Endothelial cell of umbilical vein (primary cell): ENCODE measurements around the gene MYO18A. TPM values are rescaled to one million over a fixed set of nuclear protein-coding genes. Genes with fewer than 3 reads are reported as not detected.

Experiments
- BruUV-seq: library from RNA; stranded (reverse); fragments of 400-500 nt; replicated peaks from 2 replicates; lab custom pipeline; 2021; lab: Mats Ljungman, UMichigan
- CTCF ChIA-PET: fragments of 300-600, 350-600 bp; sonication (Branson Sonifier 250); formaldehyde crosslinking; loops from one replicate; lab custom pipeline; 2021; ENCODE audit warnings: antibody characterized with exemption, inconsistent platforms; lab: Charles Lee
- POLR2A ChIA-PET: fragments of 300-600, 350-600 bp; sonication (Branson Sonifier 250); formaldehyde crosslinking; loops from one replicate; lab custom pipeline; 2021; ENCODE audit warnings: antibody characterized with exemption, inconsistent platforms; lab: Charles Lee
- DNase-seq: peaks from one replicate; pipeline ENCODE4 v3.0.0-alpha.2; 2011; ENCODE audit warnings: low read depth, low spot score
- FAIRE-seq: peaks from 2 replicates; lab custom pipeline; 2011; peaks lifted over from hg19 to GRCh38; lab: Jason Lieb, UNC
- H2AFZ ChIP-seq: 2 replicates; pipeline ENCODE4 v1.6.0; 2012; ENCODE audit warnings: low read depth, low read length, control low read depth, inconsistent platforms
- H3K27ac ChIP-seq: 2 replicates; pipeline ENCODE4 v1.5.1; 2011; ENCODE audit warnings: low read depth, mild to moderate bottlenecking, control low read depth, low read length, moderate library complexity; ENCODE audit not compliant: insufficient read depth
- H3K27me3 ChIP-seq, 2 experiments: 2 replicates each; pipeline versions ENCODE4 v1.6.0 to v1.6.1; 2011; ENCODE audit warnings: low read length in 2 of 2, mixed read lengths in 1 of 2; ENCODE audit not compliant: control insufficient read depth in 2 of 2, insufficient read depth in 2 of 2
- H3K36me3 ChIP-seq, 2 experiments: 2 replicates in 1 of 2; 3 replicates in 1 of 2; pipeline ENCODE4 v1.5.1; 2011; ENCODE audit warnings: low read length in 2 of 2, mild to moderate bottlenecking in 1 of 2, moderate library complexity in 1 of 2; ENCODE audit not compliant: control insufficient read depth in 2 of 2, insufficient read depth in 2 of 2; ENCODE audit errors: extremely low read depth in 1 of 2
- H3K4me1 ChIP-seq: 3 replicates; pipeline ENCODE4 v1.5.1; 2011; ENCODE audit warnings: mild to moderate bottlenecking, low read length; ENCODE audit not compliant: control insufficient read depth, insufficient read depth; ENCODE audit errors: extremely low read depth
- H3K4me2 ChIP-seq: 2 replicates; pipeline ENCODE4 v1.6.1; 2011; ENCODE audit warnings: low read length, control low read depth, mixed read lengths; ENCODE audit not compliant: insufficient read depth
- H3K4me3 ChIP-seq, 3 experiments: fragments of 200-600 bp in 1 of 3; sonication (generic), shearing (Covaris generic) in 1 of 3; replicated peaks in 1 of 3; 2 replicates each; pipeline ENCODE4 v1.5.1; 2011 to 2016; ENCODE audit warnings: control low read depth in 3 of 3, low read length in 3 of 3, mild to moderate bottlenecking in 2 of 3, inconsistent platforms in 1 of 3, low read depth in 1 of 3, moderate library complexity in 1 of 3; ENCODE audit not compliant: insufficient read depth in 1 of 3
- H3K79me2 ChIP-seq: 2 replicates; pipeline ENCODE4 v1.6.0; 2012; ENCODE audit warnings: low read length, inconsistent platforms; ENCODE audit not compliant: control insufficient read depth, insufficient read depth
- H3K9ac ChIP-seq: replicated peaks from 2 replicates; pipeline ENCODE3; 2011; ENCODE audit warnings: low read length, control low read depth; ENCODE audit not compliant: insufficient read depth; ENCODE audit errors: extremely low read depth
- H3K9me1 ChIP-seq: replicated peaks from 3 replicates; pipeline ENCODE4 v1.6.0; 2011; ENCODE audit warnings: mild to moderate bottlenecking, low read length; ENCODE audit not compliant: control insufficient read depth, insufficient read depth; ENCODE audit errors: extremely low read depth
- H3K9me3 ChIP-seq: replicated peaks from 2 replicates; pipeline ENCODE4 v1.5.1; 2012; ENCODE audit warnings: low read length, inconsistent platforms; ENCODE audit not compliant: control insufficient read depth, insufficient read depth
- H4K20me1 ChIP-seq: replicated peaks from 2 replicates; pipeline ENCODE3; 2011; ENCODE audit warnings: mild to moderate bottlenecking, low read length; ENCODE audit not compliant: control insufficient read depth, insufficient read depth; ENCODE audit errors: extremely low read depth
- CTCF ChIP-seq, 2 donors: IDR thresholded peaks; 1 replicate in 1 of 2; 2 replicates in 1 of 2; pipeline ENCODE4 v1.5.1; 2011; ENCODE audit warnings: low read length in 2 of 2, mild to moderate bottlenecking in 2 of 2, moderate library complexity in 2 of 2, control low read depth in 1 of 2, inconsistent platforms in 1 of 2, low read depth in 1 of 2; ENCODE audit not compliant: insufficient read depth in 1 of 2; ENCODE audit errors: extremely low read depth in 1 of 2
- EZH2 ChIP-seq: IDR thresholded peaks from 2 replicates; pipeline ENCODE4 v1.6.1; 2012; ENCODE audit warnings: borderline replicate concordance, low read depth, mild to moderate bottlenecking, moderate library complexity, low read length, inconsistent platforms; ENCODE audit not compliant: severe bottlenecking
- FOS ChIP-seq: IDR thresholded peaks from 2 replicates; pipeline ENCODE4 v1.6.1; 2011; ENCODE audit warnings: mild to moderate bottlenecking, low read length, moderate library complexity, borderline replicate concordance; ENCODE audit not compliant: insufficient read depth
- GATA2 ChIP-seq: IDR thresholded peaks from 2 replicates; pipeline ENCODE4 v1.7.0; 2011; ENCODE audit warnings: low read depth, mild to moderate bottlenecking, moderate library complexity, mixed read lengths, low read length; ENCODE audit not compliant: insufficient read length, insufficient read depth
- JUN ChIP-seq: IDR thresholded peaks from 2 replicates; pipeline ENCODE4 v1.6.1; 2011; ENCODE audit warnings: borderline replicate concordance, low read depth; ENCODE audit not compliant: insufficient read length, insufficient read depth
- MAX ChIP-seq: IDR thresholded peaks from 2 replicates; pipeline ENCODE4 v1.6.1; 2011; ENCODE audit not compliant: insufficient read depth, insufficient read length
- MYC ChIP-seq: IDR thresholded peaks from one replicate; pipeline ENCODE4 v1.6.1; 2011; ENCODE audit warnings: mild to moderate bottlenecking, low read depth, low read length
- POLR2A ChIP-seq: IDR thresholded peaks from 2 replicates; pipeline ENCODE4 v1.6.1; 2012; ENCODE audit warnings: low read depth, mild to moderate bottlenecking, control low read depth, low read length
- POLR2AphosphoS5 ChIP-seq: IDR thresholded peaks from 2 replicates; pipeline ENCODE4 v1.6.1; 2012; ENCODE audit warnings: low read depth, mild to moderate bottlenecking, control low read depth, low read length, moderate library complexity; ENCODE audit not compliant: insufficient read depth
- dilution Hi-C: fragments of 300-500 bp; cut with MboI; formaldehyde crosslinking; loops from one replicate; pipeline ENCODE4 v1.15.0; 2019; ENCODE audit warnings: low sequenced_read_pairs; ENCODE audit not compliant: extremely low pct_ligation_motif_present
- intact Hi-C: fragments of 100-400 bp; cut with micrococcal nuclease; formaldehyde crosslinking; loops from one replicate; pipeline ENCODE4 v1.10.0; 2022
- polyA plus RNA-seq, 4 experiments: library from polyadenylated mRNA; depleted of rRNA in 3 of 4; stranded (reverse) in 3 of 4; unstranded in 1 of 4; fragments of >200 nt; gene quantifications; 2 replicates each; pipeline versions ENCODE4 v1.2.1 to v1.2.3, GENCODE V29; 2011 to 2012; ENCODE audit warnings: missing spikeins in 1 of 4
- total RNA-seq: library from RNA; stranded (reverse); gene quantifications from 2 replicates; pipeline ENCODE4 v1.2.3, GENCODE V29; 2021

Gene MYO18A
- total and polyA plus RNA-seq, 2 donors (not counting 3 experiments of a cell fraction or from before 2014, with no cell fraction given): 3.9 to 28.3 TPM

GRCh38 chr17:29212094-29212631 is 32.0 kb upstream of the MYO18A start:
- no peaks in the 10 kb centered on the region for H3K36me3 ChIP-seq
- H3K9me3 ChIP-seq: no peaks in the 10 kb centered on the region
- H3K4me3 ChIP-seq: no peak overlapping the region
- no peak overlapping the region for H3K4me2 ChIP-seq
- H3K4me1 ChIP-seq: no peaks in the 10 kb centered on the region
- ChIA-PET POLR2A (interaction anchor here (0.5 kb wide), 1 partner anchor 55 kb away, joined by 4 read pairs; no protein-coding TSS in a partner anchor), CTCF (interaction anchor here (0.7 to 12.1 kb wide), 4 partner anchors 32 to 88 kb away, joined by 3 to 320 read pairs (median 4); partner anchors contain the start of gene MYO18A)
- DNase-seq (no peak), FAIRE-seq (no peak)
- no peaks in the 10 kb centered on the region for H3K79me2 ChIP-seq
- H4K20me1 ChIP-seq: no peaks in the 10 kb centered on the region
- H3K9me1 ChIP-seq: no peaks in the 10 kb centered on the region
- no peak for TF ChIP-seq MYC
- TF ChIP-seq JUN: no peak
- no peak for TF ChIP-seq POLR2A
- TF ChIP-seq FOS: no peak
- no peak for TF ChIP-seq GATA2
- TF ChIP-seq POLR2AphosphoS5: no peak
- TF ChIP-seq MAX: no peak
- no peak for TF ChIP-seq EZH2
- TF ChIP-seq CTCF (IDR thresholded peaks at IDR 0.05; ENCODE audit: extremely low read depth in 1 of 2, insufficient read depth in 1 of 2, low read depth in 1 of 2, low read length in 2 of 2): no peak
- H3K27ac ChIP-seq: no peak overlapping the region
- dilution Hi-C loops: no loop called here
- H3K9ac ChIP-seq: no peak overlapping the region
- no peak overlapping the region for H2AFZ ChIP-seq
- no peaks in the 10 kb centered on the region for H3K27me3 ChIP-seq
- intact Hi-C loops: no loop called here
- no TSS peak for BruUV-seq
